ENCODE data around the gene CCDC183. TPM values are rescaled to one million over a fixed set of nuclear protein-coding genes. Genes with fewer than 3 reads are reported as not detected.
"Not testable (repeated sequence)": the region's sequence is repeated elsewhere in the genome, so short reads cannot be mapped to it uniquely, and the experiment has no call there.

CCDC183 gene
- total and polyA plus RNA-seq, 3 donors from 2014 or later: 37.8 to 59.8 (median 41.1) TPM

DNA sequence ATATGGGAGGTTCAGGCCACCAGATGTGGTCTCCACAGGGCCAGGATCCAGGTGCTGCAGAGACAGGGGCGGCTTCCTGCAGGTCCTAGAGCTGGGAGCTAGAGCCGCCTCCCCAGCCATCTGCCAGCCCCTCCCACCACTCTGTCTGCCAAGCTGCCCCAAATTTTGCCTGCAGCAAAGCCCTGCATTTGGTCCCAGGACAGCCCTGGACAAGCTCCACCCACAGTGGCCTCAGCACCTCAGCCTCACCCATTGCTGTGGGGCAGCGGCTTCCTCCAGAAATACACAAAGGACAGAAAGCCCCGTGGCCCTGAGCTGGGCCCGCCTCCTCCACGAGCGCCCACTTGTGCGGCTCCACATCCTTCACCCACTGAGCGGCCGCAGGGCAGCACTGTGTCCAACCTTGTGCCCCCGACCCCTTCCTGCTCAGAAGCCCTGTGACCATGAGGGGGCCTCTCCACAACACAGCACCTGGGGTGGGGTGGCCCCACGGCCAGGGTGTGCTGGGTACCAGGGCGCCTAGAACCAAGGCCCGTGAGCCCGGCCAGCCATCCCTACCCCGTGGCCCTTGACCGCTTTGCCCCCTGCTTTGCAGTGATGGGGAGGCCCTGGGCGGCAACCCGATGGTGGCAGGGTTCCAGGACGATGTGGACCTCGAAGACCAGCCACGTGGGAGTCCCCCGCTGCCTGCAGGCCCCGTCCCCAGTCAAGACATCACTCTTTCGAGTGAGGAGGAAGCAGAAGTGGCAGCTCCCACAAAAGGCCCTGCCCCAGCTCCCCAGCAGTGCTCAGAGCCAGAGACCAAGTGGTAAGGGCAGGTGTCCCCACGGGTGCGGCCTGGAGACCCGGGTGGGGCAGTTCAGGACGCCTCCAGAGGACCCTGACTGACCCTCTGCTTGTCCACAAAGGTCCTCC is 42.4 kb downstream of the CCDC183 start:
- 80 to 94% methylated on average over 6 to 26 of the region's 29 CpGs for whole genome bisulfite sequencing, 2 donors
- no peak for DNase-seq

DNA sequence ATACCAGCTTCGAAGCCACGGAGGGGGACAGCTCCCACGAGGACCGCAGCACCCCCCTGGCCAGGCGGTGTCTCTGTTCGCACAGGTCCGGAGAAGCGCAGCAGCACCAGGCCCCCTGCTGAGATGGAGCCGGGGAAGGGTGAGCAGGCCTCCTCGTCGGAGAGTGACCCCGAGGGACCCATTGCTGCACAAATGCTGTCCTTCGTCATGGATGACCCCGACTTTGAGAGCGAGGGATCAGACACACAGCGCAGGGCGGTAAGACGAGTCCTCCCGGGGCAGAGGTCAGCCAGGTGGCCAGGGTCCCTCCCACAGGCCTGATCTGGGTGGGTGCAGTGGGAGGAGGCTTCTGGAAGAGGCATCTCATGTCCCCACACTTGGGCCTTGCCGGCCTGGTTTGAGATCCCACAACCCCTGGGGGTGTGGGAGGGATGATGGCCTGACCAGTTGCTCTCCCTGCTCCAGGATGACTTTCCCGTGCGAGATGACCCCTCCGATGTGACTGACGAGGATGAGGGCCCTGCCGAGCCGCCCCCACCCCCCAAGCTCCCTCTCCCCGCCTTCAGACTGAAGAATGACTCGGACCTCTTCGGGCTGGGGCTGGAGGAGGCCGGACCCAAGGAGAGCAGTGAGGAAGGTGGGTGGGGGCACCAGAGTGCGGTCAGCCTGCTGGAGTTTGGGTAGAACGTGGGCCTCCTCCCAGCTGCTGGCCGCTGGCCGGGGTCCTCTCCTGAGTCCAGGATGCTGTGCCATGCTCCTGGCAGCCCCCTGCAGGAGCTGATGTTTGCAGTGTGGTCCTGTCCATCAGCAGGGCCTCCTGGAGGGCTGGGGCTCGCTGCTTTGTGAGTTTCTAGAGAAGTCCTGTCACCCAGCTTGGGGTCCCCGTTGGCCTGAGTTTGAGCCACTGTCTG is 43.3 kb downstream of the CCDC183 start:
- Histone ChIP-seq H3K36me3 (ENCODE audit: low read depth, missing control alignments) (no peaks in the 10 kb centered on the region), H3K4me3 (no peak overlapping the region), H3K9me3 (no peaks in the 10 kb centered on the region), H3K27ac (peak overlapping the region in 1 of 2 donors; percentile 36), H3K4me1 (peaks cover 34% of the 10 kb centered on the region), H3K27me3 (no peaks in the 10 kb centered on the region)
- intact Hi-C loops (cut with DNase I; ENCODE audit: low total_unique reads): loop anchor here (10.0 kb wide), 1 partner anchor 195 kb away; the partner anchor contains the start of gene FUT7
- no peak for DNase-seq
- no peak for TF ChIP-seq POLR2A (IDR thresholded peaks at IDR 0.05)
- TF ChIP-seq, protein P1, sequence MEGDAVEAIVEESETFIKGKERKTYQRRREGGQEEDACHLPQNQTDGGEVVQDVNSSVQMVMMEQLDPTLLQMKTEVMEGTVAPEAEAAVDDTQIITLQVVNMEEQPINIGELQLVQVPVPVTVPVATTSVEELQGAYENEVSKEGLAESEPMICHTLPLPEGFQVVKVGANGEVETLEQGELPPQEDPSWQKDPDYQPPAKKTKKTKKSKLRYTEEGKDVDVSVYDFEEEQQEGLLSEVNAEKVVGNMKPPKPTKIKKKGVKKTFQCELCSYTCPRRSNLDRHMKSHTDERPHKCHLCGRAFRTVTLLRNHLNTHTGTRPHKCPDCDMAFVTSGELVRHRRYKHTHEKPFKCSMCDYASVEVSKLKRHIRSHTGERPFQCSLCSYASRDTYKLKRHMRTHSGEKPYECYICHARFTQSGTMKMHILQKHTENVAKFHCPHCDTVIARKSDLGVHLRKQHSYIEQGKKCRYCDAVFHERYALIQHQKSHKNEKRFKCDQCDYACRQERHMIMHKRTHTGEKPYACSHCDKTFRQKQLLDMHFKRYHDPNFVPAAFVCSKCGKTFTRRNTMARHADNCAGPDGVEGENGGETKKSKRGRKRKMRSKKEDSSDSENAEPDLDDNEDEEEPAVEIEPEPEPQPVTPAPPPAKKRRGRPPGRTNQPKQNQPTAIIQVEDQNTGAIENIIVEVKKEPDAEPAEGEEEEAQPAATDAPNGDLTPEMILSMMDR (IDR thresholded peaks at IDR 0.05): no peak
- WGBS, 2 donors: 87 to 89% methylated on average over 22 to 35 of the region's 36 CpGs

More for the DNA sequence above, 42.4 kb downstream of the CCDC183 start:
- intact Hi-C loops (cut with DNase I; ENCODE audit: low total_unique reads): loop anchor here (10.0 kb wide), 1 partner anchor 196 kb away; the partner anchor contains the start of gene FUT7
- TF ChIP-seq, protein P1 (IDR thresholded peaks at IDR 0.05): no peak
- no peak for TF ChIP-seq POLR2A (IDR thresholded peaks at IDR 0.05)
- Histone ChIP-seq H3K27me3 (no peaks in the 10 kb centered on the region), H3K27ac (no peak overlapping the region), H3K4me3 (no peak overlapping the region), H3K4me1 (peaks cover 28% of the 10 kb centered on the region), H3K9me3 (no peaks in the 10 kb centered on the region), H3K36me3 (ENCODE audit: low read depth, missing control alignments) (no peaks in the 10 kb centered on the region)

GRCh38 chr9:136840140-136840876 is 44.2 kb downstream of the CCDC183 start:
- Histone ChIP-seq H3K27ac (peak overlapping the region in 1 of 2 donors; percentile 36), H3K4me3 (no peak overlapping the region), H3K27me3 (no peaks in the 10 kb centered on the region), H3K36me3 (ENCODE audit: low read depth, missing control alignments) (no peaks in the 10 kb centered on the region), H3K9me3 (no peaks in the 10 kb centered on the region), H3K4me1 (peaks cover 34% of the 10 kb centered on the region)
- TF ChIP-seq, protein P1 (IDR thresholded peaks at IDR 0.05): no peak
- TF ChIP-seq POLR2A (IDR thresholded peaks at IDR 0.05): no peak
- intact Hi-C loops (cut with DNase I; ENCODE audit: low total_unique reads): no loop called here
- DNase-seq: peak; percentile 67
- 68 to 73% methylated on average over 22 to 24 of the region's 32 CpGs for WGBS, 2 donors

DNA sequence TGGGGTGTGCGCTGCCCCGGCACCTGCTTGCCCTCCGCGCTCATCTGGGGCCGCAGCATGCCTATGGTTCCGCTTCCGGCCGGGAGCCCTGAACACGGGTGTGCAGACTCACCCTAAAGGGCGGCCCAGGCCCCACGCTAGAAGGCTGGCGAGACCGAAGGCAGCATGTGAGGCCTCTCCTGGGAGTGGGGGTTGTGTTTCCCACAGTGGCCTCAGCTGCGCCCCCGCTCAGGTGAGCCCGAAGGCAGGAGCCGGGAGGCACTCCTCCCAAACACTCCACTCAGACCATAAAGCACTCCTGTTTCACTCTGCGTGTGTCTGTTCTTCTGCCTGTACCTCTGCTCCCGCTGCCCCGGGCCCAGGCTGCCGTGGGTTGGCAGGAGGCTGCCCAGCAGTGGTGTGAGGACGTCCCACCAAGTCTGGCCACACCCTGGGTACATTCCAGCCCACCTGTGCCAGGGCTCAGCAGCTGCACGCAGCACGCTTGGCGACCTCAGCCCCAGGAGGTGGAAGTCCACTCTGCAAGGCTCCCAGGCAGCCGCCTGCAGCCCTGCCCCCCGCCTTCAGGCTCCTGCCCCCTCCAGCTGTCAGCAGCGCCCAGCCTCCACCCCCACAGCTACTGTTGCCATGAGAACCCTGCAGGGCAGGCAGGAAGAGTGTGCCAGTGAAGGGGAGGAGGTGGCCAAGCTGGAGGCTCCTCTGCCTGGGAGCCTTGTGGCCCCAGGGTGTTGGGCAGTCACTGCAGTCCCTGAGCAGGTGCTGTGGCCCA is 44.9 kb downstream of the CCDC183 start:
- intact Hi-C loops (cut with DNase I; ENCODE audit: low total_unique reads): no loop called here
- Histone ChIP-seq H3K4me1 (peaks cover 34% of the 10 kb centered on the region), H3K36me3 (ENCODE audit: low read depth, missing control alignments) (no peaks in the 10 kb centered on the region), H3K27me3 (no peaks in the 10 kb centered on the region), H3K4me3 (no peak overlapping the region), H3K9me3 (no peaks in the 10 kb centered on the region), H3K27ac (no peak overlapping the region)
- no peak for TF ChIP-seq POLR2A (IDR thresholded peaks at IDR 0.05)
- TF ChIP-seq, protein P1 (IDR thresholded peaks at IDR 0.05): no peak
- WGBS, 2 donors: 64% methylated on average over 10 to 27 of the region's 28 CpGs
- peak; percentile 82 for DNase-seq

DNA sequence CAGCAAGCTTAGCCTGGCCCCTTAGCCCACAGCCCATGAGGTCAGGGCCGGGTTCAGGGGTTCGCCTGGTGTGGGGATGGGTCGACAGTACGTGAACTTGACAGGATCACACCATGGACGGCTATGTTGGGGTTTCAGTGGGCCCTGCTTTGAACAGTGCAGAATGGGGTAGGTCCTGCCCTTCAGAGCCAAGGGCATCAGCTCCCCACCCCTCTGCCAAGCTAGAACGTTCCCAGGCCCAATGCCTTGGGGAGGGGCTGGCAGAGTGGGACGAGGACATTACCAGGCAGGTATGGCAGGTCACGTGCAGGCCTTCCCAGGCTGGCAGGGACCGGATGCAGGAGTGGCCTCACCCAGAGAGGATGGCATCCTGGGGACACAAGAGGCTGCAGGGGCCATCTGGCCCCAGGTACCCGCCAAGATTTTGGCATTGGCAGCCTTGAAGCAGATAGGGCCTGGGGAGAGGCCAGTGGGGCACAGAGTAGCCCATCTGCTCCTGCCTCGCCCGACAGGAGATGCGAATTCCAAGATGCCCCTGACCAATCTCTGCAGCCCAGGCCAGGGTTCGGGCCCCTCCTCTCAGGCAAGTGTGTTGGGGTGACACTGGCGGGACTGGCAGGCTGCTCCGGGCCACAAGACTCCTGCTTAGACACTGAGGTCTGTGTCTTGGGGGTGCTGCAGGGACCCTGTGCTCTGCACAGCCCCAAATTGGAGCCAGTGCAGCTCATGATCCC is 45.7 kb downstream of the CCDC183 start:
- H3K4me3 ChIP-seq; DNase-seq; H3K27ac ChIP-seq; H3K9me3 ChIP-seq; intact Hi-C loops (cut with DNase I; ENCODE audit: low total_unique reads); H3K27me3 ChIP-seq; H3K36me3 ChIP-seq (ENCODE audit: low read depth, missing control alignments): not testable (repeated sequence)
- peaks cover 34% of the 10 kb centered on the region for H3K4me1 ChIP-seq
- 59 to 67% methylated on average over 6 to 16 of the region's 16 CpGs for WGBS, 2 donors
